Naive thymus-derived CD8-positive, alpha-beta T cell (primary cell): Measurements from ENCODE around the gene PDE8B. TPM values are rescaled to one million over a fixed set of nuclear protein-coding genes. Genes with fewer than 3 reads are reported as not detected.
A peak's percentile ranks its signal among the peaks of the same experiment; 100 is the strongest.

Experiments
- ATAC-seq, 2 donors: fragments of 150-1000 bp; cut with Tn5 transposase in 1 of 2; sonication (Bioruptor Pico), chemical (Tn5 transposase) in 1 of 2; 1 replicate in 1 of 2; 2 replicates in 1 of 2; pipeline ENCODE4 v1.10.0; 2021; ENCODE audit warnings: mild to moderate bottlenecking in 2 of 2, moderate library complexity in 2 of 2
- POLR2A ChIA-PET: fragments of 350-600 bp; sonication (Branson Sonifier 250); formaldehyde crosslinking; loops from one replicate; lab custom pipeline; 2021; ENCODE audit warnings: antibody characterized with exemption; lab: Charles Lee
- DNase-seq, 10 donors: peaks; one replicate each; pipeline versions ENCODE4 v3.0.0 to v3.0.0-alpha.2; 2020 to 2022
- H3K27ac Mint-ChIP-seq, 10 donors: one replicate each; pipeline ENCODE4 v1.8.0; 2020 to 2022; ENCODE audit warnings: mild to moderate bottlenecking in 10 of 10, mixed read lengths in 10 of 10, moderate library complexity in 4 of 10, inconsistent platforms in 1 of 10
- H3K27me3 Mint-ChIP-seq, 5 donors: one replicate each; pipeline ENCODE4 v1.8.0; 2021 to 2022; ENCODE audit warnings: mixed read lengths in 5 of 5
- H3K36me3 Mint-ChIP-seq, 3 donors: one replicate each; pipeline ENCODE4 v1.8.0; 2020 to 2022; ENCODE audit warnings: mixed read lengths in 3 of 3, mild to moderate bottlenecking in 2 of 3, inconsistent platforms in 1 of 3
- H3K4me1 Mint-ChIP-seq, 4 donors: one replicate each; pipeline ENCODE4 v1.8.0; 2021 to 2022; ENCODE audit warnings: mixed read lengths in 4 of 4
- H3K4me3 Mint-ChIP-seq, 10 donors: one replicate each; pipeline ENCODE4 v1.8.0; 2020 to 2022; ENCODE audit warnings: mild to moderate bottlenecking in 10 of 10, mixed read lengths in 10 of 10, moderate library complexity in 6 of 10, inconsistent platforms in 1 of 10
- H3K9me3 Mint-ChIP-seq, 9 donors: one replicate each; pipeline ENCODE4 v1.8.0; 2020 to 2022; ENCODE audit warnings: mixed read lengths in 9 of 9, mild to moderate bottlenecking in 3 of 9, inconsistent platforms in 1 of 9, moderate library complexity in 1 of 9
- polyA plus RNA-seq, 3 donors: library from polyadenylated mRNA; unstranded; fragments of 300-500 nt; fragmentation: Illumina TruSeq; gene quantifications; one replicate each; pipeline ENCODE4 v1.2.3, GENCODE V29; 2021
- total RNA-seq, 8 experiments: library from RNA in 2 of 8; stranded (reverse) in 2 of 8; gene quantifications; one replicate each; pipeline ENCODE4 v1.2.3 and lab custom pipeline; 2021 to 2026

The PDE8B gene
- total and polyA plus RNA-seq, 5 experiments from 2014 or later: 0.03 to 0.52 (median 0.12) TPM; not detected in 1

- H3K4me3 Mint-ChIP-seq: no peak overlapping the region
- H3K36me3 Mint-ChIP-seq: no peaks in the 10 kb centered on the region
- POLR2A ChIA-PET: no interaction called here
- ATAC-seq (no peak), DNase-seq (no peak)
- peaks cover 2 to 10% (median 8%) of the 10 kb centered on the region in 5 donors for H3K27me3 Mint-ChIP-seq
- H3K4me1 Mint-ChIP-seq: peaks cover 0 to 5% (median 3%) of the 10 kb centered on the region in 4 donors
- no peak overlapping the region for H3K27ac Mint-ChIP-seq
- H3K9me3 Mint-ChIP-seq: no peaks in the 10 kb centered on the region
Measured at GRCh38 chr5:77325921-77326541, 115.6 kb downstream of the PDE8B start.

- POLR2A ChIA-PET: no interaction called here
- no peak for DNase-seq
- peak overlapping the region in 1 of 10 donors; percentile 44 for H3K27ac Mint-ChIP-seq
- H3K36me3 Mint-ChIP-seq: no peaks in the 10 kb centered on the region
- peaks cover 0 to 5% (median 3%) of the 10 kb centered on the region in 4 donors for H3K4me1 Mint-ChIP-seq
- ATAC-seq: no peak
- peaks cover 2 to 14% (median 9%) of the 10 kb centered on the region in 5 donors for H3K27me3 Mint-ChIP-seq
- no peaks in the 10 kb centered on the region for H3K9me3 Mint-ChIP-seq
- H3K4me3 Mint-ChIP-seq: no peak overlapping the region
Measured at GRCh38 chr5:77326986-77327734, 116.7 kb downstream of the PDE8B start.

GRCh38 chr5:77328930-77329647 is 118.6 kb downstream of the PDE8B start:
- Mint-ChIP-seq H3K4me1 (peaks cover 0 to 5% (median 3%) of the 10 kb centered on the region in 4 donors), H3K9me3 (no peaks in the 10 kb centered on the region), H3K27me3 (peaks cover 2 to 14% (median 6%) of the 10 kb centered on the region in 5 donors), H3K27ac (peak overlapping the region in 2 of 10 donors; percentile 5 to 39), H3K36me3 (no peaks in the 10 kb centered on the region), H3K4me3 (no peak overlapping the region)
- POLR2A ChIA-PET: no interaction called here
- ATAC-seq (no peak), DNase-seq (no peak)

GRCh38 chr5:77329664-77330430 is 119.4 kb downstream of the PDE8B start:
- Mint-ChIP-seq H3K9me3 (no peaks in the 10 kb centered on the region), H3K27ac (no peak overlapping the region)
- POLR2A ChIA-PET: no interaction called here

GRCh38 chr5:77333036-77333435 is 122.6 kb downstream of the PDE8B start:
- DNase-seq (no peak), ATAC-seq (no peak)
- no peaks in the 10 kb centered on the region for H3K36me3 Mint-ChIP-seq
- H3K4me1 Mint-ChIP-seq: peaks cover 0 to 5% (median 3%) of the 10 kb centered on the region in 4 donors
- POLR2A ChIA-PET: no interaction called here
- H3K4me3 Mint-ChIP-seq: no peak overlapping the region
- H3K27ac Mint-ChIP-seq: no peak overlapping the region
- H3K27me3 Mint-ChIP-seq: peaks cover 2 to 14% (median 6%) of the 10 kb centered on the region in 5 donors
- H3K9me3 Mint-ChIP-seq: no peaks in the 10 kb centered on the region

More at GRCh38 chr5:77329664-77330430, 119.4 kb downstream of the PDE8B start:
- no peaks in the 10 kb centered on the region for H3K36me3 Mint-ChIP-seq
- H3K4me3 Mint-ChIP-seq: no peak overlapping the region
- H3K4me1 Mint-ChIP-seq: peaks cover 0 to 5% (median 3%) of the 10 kb centered on the region in 4 donors
- DNase-seq: no peak
- H3K27me3 Mint-ChIP-seq: peaks cover 2 to 14% (median 6%) of the 10 kb centered on the region in 5 donors
- ATAC-seq: no peak

- H3K9me3 Mint-ChIP-seq: no peaks in the 10 kb centered on the region
- ATAC-seq (no peak), DNase-seq (no peak)
- no peak overlapping the region for H3K4me3 Mint-ChIP-seq
- no peak overlapping the region for H3K27ac Mint-ChIP-seq
- H3K27me3 Mint-ChIP-seq: peaks cover 2 to 14% (median 6%) of the 10 kb centered on the region in 5 donors
- H3K4me1 Mint-ChIP-seq: peaks cover 0 to 5% (median 3%) of the 10 kb centered on the region in 4 donors
- no peaks in the 10 kb centered on the region for H3K36me3 Mint-ChIP-seq
- POLR2A ChIA-PET: no interaction called here
Measured at GRCh38 chr5:77333451-77334123, 123.1 kb downstream of the PDE8B start.

GRCh38 chr5:77337246-77337645 is 126.8 kb downstream of the PDE8B start:
- H3K9me3 Mint-ChIP-seq: no peaks in the 10 kb centered on the region
- H3K4me1 Mint-ChIP-seq: no peaks in the 10 kb centered on the region
- no peak overlapping the region for H3K27ac Mint-ChIP-seq
- no peak overlapping the region for H3K4me3 Mint-ChIP-seq
- H3K27me3 Mint-ChIP-seq: no peaks in the 10 kb centered on the region
- ATAC-seq (no peak), DNase-seq (no peak)
- no peaks in the 10 kb centered on the region for H3K36me3 Mint-ChIP-seq
- POLR2A ChIA-PET: no interaction called here

- ATAC-seq: no peak
- Mint-ChIP-seq H3K9me3 (no peaks in the 10 kb centered on the region), H3K4me1 (no peaks in the 10 kb centered on the region), H3K36me3 (no peaks in the 10 kb centered on the region), H3K27ac (no peak overlapping the region), H3K27me3 (no peaks in the 10 kb centered on the region), H3K4me3 (no peak overlapping the region)
- POLR2A ChIA-PET: no interaction called here
- no peak for DNase-seq
Measured at GRCh38 chr5:77337686-77338085, 127.2 kb downstream of the PDE8B start.

GRCh38 chr5:77339337-77339890 is 128.9 kb downstream of the PDE8B start:
- H3K36me3 Mint-ChIP-seq: no peaks in the 10 kb centered on the region
- DNase-seq: no peak
- no peaks in the 10 kb centered on the region for H3K4me1 Mint-ChIP-seq
- no peak overlapping the region for H3K4me3 Mint-ChIP-seq
- H3K27me3 Mint-ChIP-seq: no peaks in the 10 kb centered on the region
- no peak for ATAC-seq
- POLR2A ChIA-PET: no interaction called here
- no peaks in the 10 kb centered on the region for H3K9me3 Mint-ChIP-seq
- no peak overlapping the region for H3K27ac Mint-ChIP-seq

- no peak for ATAC-seq
- Mint-ChIP-seq H3K9me3 (no peaks in the 10 kb centered on the region), H3K27ac (peak overlapping the region in 1 of 10 donors; percentile 19), H3K4me3 (no peak overlapping the region), H3K36me3 (no peaks in the 10 kb centered on the region), H3K27me3 (no peaks in the 10 kb centered on the region), H3K4me1 (no peaks in the 10 kb centered on the region)
- POLR2A ChIA-PET: interaction anchor here (0.6 kb wide), 1 partner anchor 145 kb away, joined by 3 read pairs; no protein-coding TSS in a partner anchor
- no peak for DNase-seq
Measured at GRCh38 chr5:77343165-77343564, 132.7 kb downstream of the PDE8B start.

GRCh38 chr5:77347435-77348098 is 137.1 kb downstream of the PDE8B start:
- H3K27me3 Mint-ChIP-seq: no peaks in the 10 kb centered on the region
- no peak overlapping the region for H3K27ac Mint-ChIP-seq
- ATAC-seq (no peak), DNase-seq (no peak)
- no peaks in the 10 kb centered on the region for H3K4me1 Mint-ChIP-seq
- no peaks in the 10 kb centered on the region for H3K36me3 Mint-ChIP-seq
- no peak overlapping the region for H3K4me3 Mint-ChIP-seq
- POLR2A ChIA-PET: no interaction called here
- H3K9me3 Mint-ChIP-seq: no peaks in the 10 kb centered on the region
